HEK293T (cell line): ENCODE measurements around the gene NEU1.

Source experiments
- ARNT ChIP-seq: fragments of 450-650 bp; IDR thresholded peaks from 2 replicates; pipeline ENCODE4 v1.6.1; 2017; ENCODE audit warnings: mild to moderate bottlenecking
- BHLHE40 ChIP-seq: fragments of 450-650 bp; IDR thresholded peaks from 2 replicates; pipeline ENCODE4 v1.6.1; 2016; ENCODE audit warnings: mild to moderate bottlenecking, moderate library complexity, borderline replicate concordance
- ZNF384 ChIP-seq: fragments of 450-650 bp; IDR thresholded peaks from 2 replicates; pipeline ENCODE4 v1.6.1; 2016

DNA sequence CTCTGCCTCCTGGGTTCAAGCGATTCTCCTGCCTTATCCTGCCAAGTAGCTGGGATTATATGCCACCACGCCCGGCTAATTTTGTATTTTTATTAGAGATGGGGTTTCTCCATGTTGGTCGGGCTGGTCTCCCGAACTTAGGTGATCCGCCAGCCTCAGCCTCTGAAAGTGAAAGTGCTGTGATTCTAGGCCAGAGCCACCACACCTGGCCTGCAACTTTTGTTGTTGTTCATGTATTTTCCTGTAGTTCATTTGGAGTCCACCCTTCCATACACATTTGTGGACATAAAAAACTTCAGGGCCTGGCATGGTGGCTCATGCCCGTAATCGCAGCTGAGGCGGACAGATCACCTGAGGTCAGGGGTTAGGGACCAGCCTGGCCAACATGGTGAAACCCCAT is 20.6 kb downstream of the NEU1 start:
- TF ChIP-seq BHLHE40 (no peak), ZNF384 (no peak), ARNT (no peak)
